ENCODE results near the gene ESR1.
"Not testable (repeated sequence)": the region's sequence is repeated elsewhere in the genome, so short reads cannot be mapped to it uniquely, and the experiment has no call there.

ESR1 gene

GRCh38 chr6:152062476-152062875 lies 255.0 kb downstream of the ESR1 start:
- no peak for DNase-seq

- DNase-seq, result no peak
These were observed 255.9 kb downstream of the ESR1 start for GRCh38 chr6:152063170-152063921.

- DNase-seq, result no peak
These were observed 261.3 kb downstream of the ESR1 start for GRCh38 chr6:152068622-152069261.

GRCh38 chr6:152070556-152070955 lies 263.1 kb downstream of the ESR1 start:
- DNase-seq, result no peak

- DNase-seq, result no peak
These were observed 263.8 kb downstream of the ESR1 start for GRCh38 chr6:152071318-152071717.

- no peak for DNase-seq
These were observed 264.4 kb downstream of the ESR1 start for GRCh38 chr6:152071843-152072242.

GRCh38 chr6:152076242-152076641 lies 268.8 kb downstream of the ESR1 start:
- DNase-seq, result not testable (repeated sequence)

- DNase-seq, result no peak
These were observed 270.5 kb downstream of the ESR1 start for GRCh38 chr6:152078001-152078400.

GRCh38 chr6:152078804-152079203 lies 271.3 kb downstream of the ESR1 start:
- DNase-seq, result no peak

- no peak for DNase-seq
These were observed 278.0 kb downstream of the ESR1 start for GRCh38 chr6:152085451-152085921.

GRCh38 chr6:152086223-152086873 lies 278.9 kb downstream of the ESR1 start:
- DNase-seq, result no peak

GRCh38 chr6:152087096-152087495 lies 279.6 kb downstream of the ESR1 start:
- DNase-seq, result no peak

GRCh38 chr6:152087701-152088100 lies 280.2 kb downstream of the ESR1 start:
- no peak for DNase-seq

GRCh38 chr6:152089992-152090391 lies 282.5 kb downstream of the ESR1 start:
- DNase-seq, result no peak

GRCh38 chr6:152091201-152091600 lies 283.7 kb downstream of the ESR1 start:
- no peak for DNase-seq

GRCh38 chr6:152091851-152092341 lies 284.4 kb downstream of the ESR1 start:
- no peak for DNase-seq

GRCh38 chr6:152093711-152094110 lies 286.2 kb downstream of the ESR1 start:
- no peak for DNase-seq

- no peak for DNase-seq
These were observed 286.8 kb downstream of the ESR1 start for GRCh38 chr6:152094276-152094675.

- DNase-seq, result peak in 1 of 2 donors; percentile 72
These were observed 287.6 kb downstream of the ESR1 start for GRCh38 chr6:152094992-152095592.

- no peak for DNase-seq
These were observed 289.5 kb downstream of the ESR1 start for GRCh38 chr6:152096863-152097496.

GRCh38 chr6:152098683-152099082 lies 291.2 kb downstream of the ESR1 start:
- DNase-seq, result no peak

- no peak for DNase-seq
These were observed 292.1 kb downstream of the ESR1 start for GRCh38 chr6:152099446-152100182.

All from CD4-positive, alpha-beta T cell treated with Interferon alpha-2 for 1 hour (primary cell).